NCI-H2227 treated with DMSO at 0.1 percent for 48 hours (cell line): ENCODE data around the gene LYL1.

ENCODE experiments used
- DNase-seq: peaks from one replicate; lab custom pipeline; 2025; lab: John Stamatoyannopoulos, UW

LYL1 gene

GRCh38 chr19:13104848-13105711 lies 2.4 kb upstream of the LYL1 start:
- DNase-seq: no peak

GRCh38 chr19:13104360-13104847 lies 1.7 kb upstream of the LYL1 start:
- DNase-seq: no peak

DNA sequence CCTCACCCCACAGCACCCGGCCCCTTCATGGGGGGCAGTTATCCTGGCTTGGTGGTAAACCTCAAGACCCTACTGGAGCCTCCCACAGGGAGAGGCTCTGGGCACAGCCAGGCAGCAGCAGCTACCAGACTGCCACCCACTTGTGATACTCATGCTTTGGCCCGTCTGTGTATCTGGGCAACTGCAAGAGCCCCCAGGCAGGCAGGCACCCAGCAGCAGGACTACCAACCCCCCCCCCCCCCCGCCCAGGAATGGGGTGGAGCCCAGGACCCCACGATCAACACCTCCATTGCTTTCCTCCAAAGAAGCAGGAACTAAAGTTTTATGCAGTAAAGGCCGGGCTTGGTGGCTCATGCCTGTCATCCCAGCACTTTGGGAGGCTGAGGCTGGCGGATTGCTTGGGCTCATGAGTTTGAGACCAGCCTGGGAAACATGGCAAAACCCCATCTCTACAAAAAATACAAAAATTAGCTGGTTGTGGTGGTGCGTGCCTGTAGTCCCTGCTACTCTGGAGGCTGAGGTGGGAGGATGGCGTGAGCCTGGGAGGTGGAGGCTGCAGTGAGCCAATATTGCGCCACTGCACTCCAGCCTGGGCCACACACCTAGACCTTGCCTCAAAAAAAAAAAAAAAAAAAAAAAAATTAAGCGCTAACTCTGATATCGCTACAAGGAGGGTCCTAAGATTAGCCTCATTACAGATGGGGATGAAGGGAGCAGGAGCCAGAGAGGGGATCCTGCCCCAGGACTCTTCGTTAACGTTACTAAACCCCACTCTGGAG lies 1.1 kb upstream of the LYL1 start:
- no peak for DNase-seq

GRCh38 chr19:13102416-13102665 lies 317 bp downstream of the LYL1 start:
- no peak for DNase-seq

GRCh38 chr19:13101590-13102415 lies 855 bp downstream of the LYL1 start:
- DNase-seq: no peak

GRCh38 chr19:13100841-13101589 lies 1.6 kb downstream of the LYL1 start:
- DNase-seq: no peak

GRCh38 chr19:13100031-13100588 lies 2.5 kb downstream of the LYL1 start:
- DNase-seq: no peak

GRCh38 chr19:13099073-13099999 lies 3.3 kb downstream of the LYL1 start:
- no peak for DNase-seq

GRCh38 chr19:13098277-13099072 lies 4.2 kb downstream of the LYL1 start:
- no peak for DNase-seq

- DNase-seq: no peak
These were observed 5.0 kb downstream of the LYL1 start for GRCh38 chr19:13097463-13098258.

GRCh38 chr19:13097033-13097462 lies 5.6 kb downstream of the LYL1 start:
- no peak for DNase-seq

DNA sequence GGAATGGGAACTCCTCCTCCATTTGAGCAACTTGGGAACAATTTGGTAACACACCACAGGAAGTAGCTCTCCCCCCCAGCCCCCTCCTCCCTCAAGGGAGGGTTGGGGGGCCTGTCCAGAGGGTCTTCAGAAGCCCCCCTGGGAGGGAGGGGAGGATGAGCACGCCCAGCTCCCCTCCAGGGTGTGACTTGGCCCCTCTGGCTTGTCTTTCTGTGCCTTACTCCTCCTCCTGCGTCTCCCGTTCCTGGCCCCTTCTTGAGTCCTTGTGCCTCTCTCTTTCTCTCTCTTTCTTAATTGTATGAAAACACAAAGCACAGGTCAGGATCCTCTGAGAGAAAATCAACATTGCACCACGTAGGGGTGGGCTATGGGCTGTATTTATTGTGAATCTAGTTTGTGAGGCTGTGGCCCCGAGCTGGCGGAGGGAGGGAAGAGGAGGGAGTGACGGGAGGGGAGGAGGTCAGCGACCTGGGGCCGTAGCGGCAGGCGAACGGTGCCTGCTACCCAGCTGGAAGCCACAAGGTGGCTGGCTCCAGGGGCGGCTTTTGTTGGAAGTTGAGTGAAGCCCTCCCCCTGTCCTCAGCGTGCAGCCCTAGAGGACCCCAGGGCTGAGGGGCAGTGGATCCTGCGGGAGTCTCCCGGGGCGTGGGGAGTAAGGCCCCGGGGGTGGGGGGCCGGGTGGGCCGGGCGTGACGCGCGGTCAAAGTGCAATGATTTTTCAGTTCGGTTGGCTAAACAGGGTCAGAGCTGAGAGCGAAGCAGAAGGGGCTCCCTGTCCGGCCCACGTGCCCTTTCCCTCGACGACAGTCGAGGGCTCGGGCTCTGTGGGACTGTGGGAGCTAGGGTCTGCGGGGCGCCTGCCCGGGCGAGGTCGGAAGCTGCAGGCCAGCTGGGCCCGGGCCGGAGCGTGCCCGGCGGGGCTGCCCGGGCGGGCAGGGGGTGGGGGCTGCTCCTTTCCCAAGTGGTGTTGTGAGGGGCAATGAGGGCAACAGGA lies 6.4 kb downstream of the LYL1 start:
- DNase-seq: no peak

- no peak for DNase-seq
These were observed 7.3 kb downstream of the LYL1 start for GRCh38 chr19:13095393-13095784.

- no peak for DNase-seq
These were observed 7.8 kb downstream of the LYL1 start for GRCh38 chr19:13094771-13095392.

- DNase-seq: no peak
These were observed 8.6 kb downstream of the LYL1 start for GRCh38 chr19:13094106-13094504.

GRCh38 chr19:13093407-13094105 lies 9.1 kb downstream of the LYL1 start:
- DNase-seq: peak; percentile 46
